Body of pancreas (tissue), 4 donors: ENCODE results near the gene KRTAP5-8. TPM values are rescaled to one million over a fixed set of nuclear protein-coding genes. Genes with fewer than 3 reads are reported as not detected.

Experiments used
- ATAC-seq: fragments of 150-250 bp; one replicate; pipeline ENCODE4 v1.9.1; 2016
- DNase-seq, 4 donors: peaks; one replicate each; pipeline ENCODE4 v3.0.0-alpha.2; 2019
- H3K27ac ChIP-seq, 4 donors: fragments of 200-600 bp; sonication (generic); 1 replicate in 3 of 4; 2 replicates in 1 of 4; pipeline versions ENCODE4 v1.5.1 to v1.6.1; 2016 to 2019; ENCODE audit warnings: mild to moderate bottlenecking in 1 of 4, mixed read lengths in 1 of 4, moderate library complexity in 1 of 4
- H3K27me3 ChIP-seq, 2 donors: fragments of 200-600 bp; sonication (generic); one replicate each; pipeline ENCODE4 v1.6.0; 2016; ENCODE audit warnings: mild to moderate bottlenecking in 1 of 2
- H3K36me3 ChIP-seq, 2 donors: fragments of 200-600 bp; sonication (generic); replicated peaks in 1 of 2; 2 replicates each; pipeline ENCODE4 v1.5.1; 2016; ENCODE audit warnings: low read depth in 2 of 2; ENCODE audit not compliant: insufficient read depth in 1 of 2
- H3K4me1 ChIP-seq: fragments of 200-600 bp; sonication (generic); one replicate; pipeline ENCODE4 v1.6.0; 2016
- H3K4me3 ChIP-seq, 2 donors: fragments of 200-600 bp; sonication (generic); 1 replicate in 1 of 2; 2 replicates in 1 of 2; pipeline ENCODE4 v1.5.1; 2016 to 2019
- H3K9me3 ChIP-seq, 3 donors: fragments of 200-600 bp; sonication (generic); 1 replicate in 2 of 3; 2 replicates in 1 of 3; pipeline ENCODE4 v1.5.1; 2016
- CTCF ChIP-seq, 7 experiments: fragments of 450-650 bp in 4 of 7; fragments of 200-600 bp in 3 of 7; sonication (generic) in 3 of 7; IDR thresholded peaks; one replicate each; pipeline ENCODE4 v1.5.1; 2016 to 2019; ENCODE audit warnings: antibody characterized with exemption in 7 of 7
- POLR2A ChIP-seq, 3 donors: fragments of 450-650 bp; IDR thresholded peaks; one replicate each; pipeline ENCODE4 v1.6.1; 2016; ENCODE audit warnings: antibody characterized with exemption in 3 of 3, mild to moderate bottlenecking in 2 of 3
- WGBS, 2 donors: methylation state at CpG; one replicate each; pipeline ENCODE4 v1.1.5; 2017; 5-methylcytosine and 5-hydroxymethylcytosine counted together
- intact Hi-C: fragments of 100-400 bp; cut with DNase I; formaldehyde crosslinking; loops from one replicate; pipeline ENCODE4 v1.15.1; 2023
- total RNA-seq, 2 donors: library from RNA; depleted of rRNA; stranded (reverse); fragments of >200 nt; gene quantifications; one replicate each; pipeline ENCODE4 v1.1.0, GENCODE V29; 2016

Gene KRTAP5-8
- total RNA-seq, 2 donors from 2014 or later: not detected

DNA sequence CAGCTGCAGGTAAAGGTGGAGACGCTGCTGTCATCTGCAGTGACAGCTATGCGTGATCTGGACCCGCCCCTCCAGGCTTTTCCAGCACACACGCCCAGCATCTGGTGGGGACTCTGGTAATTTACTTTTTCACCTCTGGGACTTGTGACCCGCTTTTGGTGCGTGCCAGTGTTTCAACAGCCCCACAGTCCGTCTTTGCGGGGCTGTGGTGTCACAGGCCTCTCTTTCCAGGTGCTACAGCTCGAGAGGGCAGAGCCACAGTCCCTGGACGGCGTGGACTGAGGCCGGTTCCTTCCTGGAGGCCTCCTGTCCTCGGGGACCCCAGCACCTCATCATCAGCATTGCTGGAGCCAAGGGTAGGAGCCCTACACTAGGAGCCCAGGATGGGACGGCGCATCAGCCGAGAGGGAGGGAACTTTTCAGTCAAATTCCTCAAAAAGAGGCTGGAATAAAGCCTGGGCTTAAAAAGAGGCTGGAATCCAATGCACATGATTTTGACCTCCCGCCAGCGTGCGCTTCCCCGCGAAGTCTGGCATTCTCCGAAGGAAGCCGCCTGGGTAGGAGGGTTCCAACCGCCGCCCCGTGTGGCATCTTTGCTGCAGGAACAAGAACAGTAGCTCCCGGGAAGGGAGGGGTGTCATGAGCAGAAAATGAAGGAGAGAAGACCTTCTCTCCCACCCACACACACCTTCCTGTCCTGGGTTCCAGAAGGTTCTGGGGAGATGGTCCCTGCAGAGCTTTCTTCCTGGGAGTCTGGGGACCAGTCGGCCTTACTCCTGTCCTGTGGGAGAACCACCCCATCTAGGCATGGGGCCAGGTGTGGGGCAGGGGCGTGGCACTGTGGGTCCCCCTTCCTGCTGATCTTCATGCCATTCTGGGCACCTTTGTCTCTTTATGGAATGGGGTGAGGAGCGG lies 36.5 kb upstream of the KRTAP5-8 start:
- H3K27ac ChIP-seq: no peak overlapping the region
- intact Hi-C loops: no loop called here
- H3K9me3 ChIP-seq: no peaks in the 10 kb centered on the region
- peaks cover 11 to 26% of the 10 kb centered on the region in 2 donors for H3K36me3 ChIP-seq
- H3K27me3 ChIP-seq: no peaks in the 10 kb centered on the region
- ATAC-seq (no peak), DNase-seq (no peak)
- no peaks in the 10 kb centered on the region for H3K4me1 ChIP-seq
- H3K4me3 ChIP-seq: no peak overlapping the region
- TF ChIP-seq CTCF (IDR thresholded peaks at IDR 0.05) (no peak), POLR2A (IDR thresholded peaks at IDR 0.05) (no peak)
- 91 to 95% methylated on average over 20 to 25 of the region's 30 CpGs for WGBS, 2 donors

DNA sequence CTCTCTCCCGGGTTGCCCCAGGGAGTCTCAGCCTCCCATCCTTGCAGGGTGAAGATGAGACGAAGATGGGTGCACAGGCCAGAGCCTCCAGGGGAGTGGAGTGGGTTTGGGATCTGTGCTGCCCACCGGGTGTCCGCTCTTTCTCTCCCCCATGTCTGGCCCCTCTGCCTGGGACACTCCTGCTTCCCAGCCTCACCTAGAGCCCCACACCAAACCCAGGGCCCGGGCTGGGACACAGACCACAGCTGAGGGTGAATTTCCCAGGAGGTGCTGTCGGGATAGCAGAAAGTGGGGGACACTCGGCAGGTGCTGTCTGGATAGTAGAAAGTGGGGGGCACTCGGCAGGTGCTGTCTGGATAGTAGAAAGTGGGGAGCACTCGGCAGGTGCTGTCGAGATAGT lies 35.8 kb upstream of the KRTAP5-8 start:
- H3K9me3 ChIP-seq: no peaks in the 10 kb centered on the region
- DNase-seq (no peak), ATAC-seq (no peak)
- H3K4me1 ChIP-seq: no peaks in the 10 kb centered on the region
- no peak overlapping the region for H3K27ac ChIP-seq
- no peak for TF ChIP-seq CTCF (IDR thresholded peaks at IDR 0.05)
- no peak for TF ChIP-seq POLR2A (IDR thresholded peaks at IDR 0.05)
- 91 to 96% methylated on average over 8 to 10 of the region's 10 CpGs for WGBS, 2 donors
- H3K27me3 ChIP-seq: no peaks in the 10 kb centered on the region
- intact Hi-C loops: no loop called here
- H3K36me3 ChIP-seq: peaks cover 11 to 20% of the 10 kb centered on the region in 2 donors
- no peak overlapping the region for H3K4me3 ChIP-seq

DNA sequence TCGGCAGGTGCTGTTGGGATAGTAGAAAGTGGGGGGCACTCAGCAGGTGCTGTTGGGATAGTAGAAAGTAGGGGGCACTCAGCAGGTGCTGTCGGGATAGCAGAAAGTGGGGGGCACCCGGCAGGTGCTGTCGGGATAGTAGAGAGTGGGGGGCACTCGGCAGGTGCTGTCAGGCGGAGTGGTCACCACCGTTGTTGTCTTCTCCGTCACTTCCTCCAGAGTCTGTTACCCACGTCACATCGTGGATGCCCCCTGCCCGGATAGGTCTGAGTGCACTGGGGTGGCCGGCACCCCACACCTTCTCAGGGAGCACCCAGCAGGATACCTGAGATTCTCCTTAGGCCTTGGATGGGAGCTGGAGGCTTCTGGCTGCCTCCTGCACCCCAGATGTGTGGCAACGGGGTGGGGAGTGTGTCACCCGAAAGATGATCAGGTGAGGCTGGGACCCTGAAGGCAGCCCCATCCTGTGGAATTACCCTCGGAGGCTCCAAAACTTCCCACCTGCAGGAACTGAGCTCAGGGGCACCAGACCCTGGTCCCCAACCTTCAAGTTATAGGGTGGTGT lies 34.9 kb upstream of the KRTAP5-8 start:
- DNase-seq (no peak), ATAC-seq (no peak)
- WGBS, 2 donors: 94 to 95% methylated on average over 13 to 15 of the region's 15 CpGs
- Histone ChIP-seq H3K27me3 (no peaks in the 10 kb centered on the region), H3K4me3 (no peak overlapping the region), H3K9me3 (no peaks in the 10 kb centered on the region), H3K4me1 (no peaks in the 10 kb centered on the region), H3K27ac (no peak overlapping the region), H3K36me3 (peaks cover 11 to 17% of the 10 kb centered on the region in 2 donors)
- TF ChIP-seq CTCF (IDR thresholded peaks at IDR 0.05): no peak
- TF ChIP-seq POLR2A (IDR thresholded peaks at IDR 0.05): no peak
- intact Hi-C loops: no loop called here

DNA sequence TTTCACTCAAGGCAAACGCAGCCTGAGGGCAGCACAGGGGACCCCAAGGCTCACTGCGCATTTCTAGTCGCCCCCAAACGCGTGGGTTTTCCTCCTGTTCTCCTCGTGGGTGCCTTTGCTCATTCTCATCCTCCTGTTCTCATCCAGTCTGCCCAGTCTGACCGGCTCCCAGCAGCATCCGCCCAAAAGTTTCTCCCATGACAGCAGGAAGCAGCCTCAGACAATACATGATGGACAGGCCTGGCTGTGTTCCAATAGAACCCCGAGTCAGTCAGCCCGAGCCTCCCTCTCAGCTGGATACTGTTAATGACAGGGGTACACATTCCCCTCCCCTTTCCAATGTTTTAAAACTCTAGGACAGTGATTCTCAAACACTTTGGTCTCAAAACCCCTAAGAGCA lies 33.3 kb upstream of the KRTAP5-8 start:
- TF ChIP-seq POLR2A (IDR thresholded peaks at IDR 0.05) (no peak), CTCF (IDR thresholded peaks at IDR 0.05) (no peak)
- no peak for ATAC-seq
- no peak for DNase-seq
- Histone ChIP-seq H3K36me3 (peaks cover 3 to 6% of the 10 kb centered on the region in 2 donors), H3K4me1 (no peaks in the 10 kb centered on the region), H3K27ac (no peak overlapping the region), H3K9me3 (no peaks in the 10 kb centered on the region), H3K27me3 (no peaks in the 10 kb centered on the region), H3K4me3 (no peak overlapping the region)
- 70 to 73% methylated on average over 10 of the region's 10 CpGs for WGBS, 2 donors
- intact Hi-C loops: no loop called here
